Measurements from ENCODE around the gene MPC2. TPM values are rescaled to one million over a fixed set of nuclear protein-coding genes. Genes with fewer than 3 reads are reported as not detected.

Gene MPC2
- total RNA-seq, 1 donor from 2014 or later: 33.7 TPM

- TF ChIP-seq, protein P1, sequence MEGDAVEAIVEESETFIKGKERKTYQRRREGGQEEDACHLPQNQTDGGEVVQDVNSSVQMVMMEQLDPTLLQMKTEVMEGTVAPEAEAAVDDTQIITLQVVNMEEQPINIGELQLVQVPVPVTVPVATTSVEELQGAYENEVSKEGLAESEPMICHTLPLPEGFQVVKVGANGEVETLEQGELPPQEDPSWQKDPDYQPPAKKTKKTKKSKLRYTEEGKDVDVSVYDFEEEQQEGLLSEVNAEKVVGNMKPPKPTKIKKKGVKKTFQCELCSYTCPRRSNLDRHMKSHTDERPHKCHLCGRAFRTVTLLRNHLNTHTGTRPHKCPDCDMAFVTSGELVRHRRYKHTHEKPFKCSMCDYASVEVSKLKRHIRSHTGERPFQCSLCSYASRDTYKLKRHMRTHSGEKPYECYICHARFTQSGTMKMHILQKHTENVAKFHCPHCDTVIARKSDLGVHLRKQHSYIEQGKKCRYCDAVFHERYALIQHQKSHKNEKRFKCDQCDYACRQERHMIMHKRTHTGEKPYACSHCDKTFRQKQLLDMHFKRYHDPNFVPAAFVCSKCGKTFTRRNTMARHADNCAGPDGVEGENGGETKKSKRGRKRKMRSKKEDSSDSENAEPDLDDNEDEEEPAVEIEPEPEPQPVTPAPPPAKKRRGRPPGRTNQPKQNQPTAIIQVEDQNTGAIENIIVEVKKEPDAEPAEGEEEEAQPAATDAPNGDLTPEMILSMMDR (IDR thresholded peaks at IDR 0.05; ENCODE audit: unreplicated experiment): no peak
- Mint-ChIP-seq H3K27ac (ENCODE audit: unreplicated experiment) (no peak overlapping the region), H3K36me3 (ENCODE audit: low read depth, unreplicated experiment) (peaks cover 10% of the 10 kb centered on the region), H3K27me3 (ENCODE audit: unreplicated experiment) (peaks cover under 1% of the 10 kb centered on the region), H3K4me1 (ENCODE audit: unreplicated experiment) (no peaks in the 10 kb centered on the region), H3K9me3 (ENCODE audit: unreplicated experiment) (no peaks in the 10 kb centered on the region), H3K4me3 (ENCODE audit: unreplicated experiment) (peak overlapping the region; percentile 16)
- no peak for DNase-seq (ENCODE audit: low spot score)
Measured at GRCh38 chr1:167977245-167977644, 40.4 kb upstream of the MPC2 start.

- H3K36me3 Mint-ChIP-seq (ENCODE audit: low read depth, unreplicated experiment): peaks cover 10% of the 10 kb centered on the region
- H3K9me3 Mint-ChIP-seq (ENCODE audit: unreplicated experiment): no peaks in the 10 kb centered on the region
- H3K4me1 Mint-ChIP-seq (ENCODE audit: unreplicated experiment): no peaks in the 10 kb centered on the region
- H3K4me3 Mint-ChIP-seq (ENCODE audit: unreplicated experiment): no peak overlapping the region
- H3K27me3 Mint-ChIP-seq (ENCODE audit: unreplicated experiment): no peaks in the 10 kb centered on the region
- TF ChIP-seq, protein P1 (IDR thresholded peaks at IDR 0.05; ENCODE audit: unreplicated experiment): no peak
- DNase-seq (ENCODE audit: low spot score): no peak
- no peak overlapping the region for H3K27ac Mint-ChIP-seq (ENCODE audit: unreplicated experiment)
Measured at GRCh38 chr1:167974698-167975097, 37.8 kb upstream of the MPC2 start.

DNA sequence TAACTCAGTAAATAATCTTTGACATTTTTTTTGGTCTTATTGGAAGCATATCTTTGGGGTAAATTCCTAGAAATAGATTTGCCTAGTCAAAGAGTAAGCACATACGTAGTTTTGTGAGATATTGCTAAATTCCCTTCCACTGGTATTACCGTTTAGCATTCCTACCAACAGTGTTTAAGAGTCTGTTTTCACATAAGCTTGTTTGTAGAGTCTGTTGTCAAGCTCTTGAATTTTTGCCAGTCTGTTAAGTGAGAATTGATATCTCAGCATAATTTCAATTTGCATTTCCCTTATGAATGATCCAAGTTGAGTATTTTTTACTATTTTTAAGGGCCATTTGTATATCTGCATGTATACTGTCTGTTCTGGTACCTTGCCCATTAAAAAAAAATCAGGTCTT lies 37.0 kb upstream of the MPC2 start:
- DNase-seq (ENCODE audit: low spot score): no peak
- TF ChIP-seq, protein P1 (IDR thresholded peaks at IDR 0.05; ENCODE audit: unreplicated experiment): no peak
- no peak overlapping the region for H3K27ac Mint-ChIP-seq (ENCODE audit: unreplicated experiment)
- H3K9me3 Mint-ChIP-seq (ENCODE audit: unreplicated experiment): no peaks in the 10 kb centered on the region
- no peaks in the 10 kb centered on the region for H3K4me1 Mint-ChIP-seq (ENCODE audit: unreplicated experiment)
- no peak overlapping the region for H3K4me3 Mint-ChIP-seq (ENCODE audit: unreplicated experiment)
- H3K36me3 Mint-ChIP-seq (ENCODE audit: low read depth, unreplicated experiment): peaks cover 10% of the 10 kb centered on the region
- no peaks in the 10 kb centered on the region for H3K27me3 Mint-ChIP-seq (ENCODE audit: unreplicated experiment)

DNA sequence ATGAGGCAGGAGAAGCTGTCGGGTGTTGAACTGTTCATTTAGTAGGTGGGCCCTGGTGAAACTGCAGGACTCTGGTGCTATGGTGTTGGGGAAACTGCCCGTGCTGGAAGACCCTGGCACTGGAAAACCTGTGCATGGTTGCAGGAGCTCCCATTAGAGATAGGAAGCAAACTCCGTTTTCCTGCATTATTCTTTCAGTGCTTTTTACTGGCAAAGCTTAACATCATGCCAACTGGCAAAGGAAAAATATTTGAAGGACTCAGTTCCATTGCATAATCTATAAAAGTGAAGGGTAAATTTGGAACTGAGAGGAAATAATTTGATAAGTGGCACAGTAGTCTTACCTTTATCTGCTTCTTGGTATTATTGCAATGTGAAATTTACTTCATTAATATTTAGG lies 31.7 kb upstream of the MPC2 start:
- Mint-ChIP-seq H3K27ac (ENCODE audit: unreplicated experiment) (no peak overlapping the region), H3K4me1 (ENCODE audit: unreplicated experiment) (peaks cover 10% of the 10 kb centered on the region), H3K36me3 (ENCODE audit: low read depth, unreplicated experiment) (no peaks in the 10 kb centered on the region), H3K27me3 (ENCODE audit: unreplicated experiment) (no peaks in the 10 kb centered on the region), H3K9me3 (ENCODE audit: unreplicated experiment) (no peaks in the 10 kb centered on the region), H3K4me3 (ENCODE audit: unreplicated experiment) (no peak overlapping the region)
- TF ChIP-seq, protein P1 (IDR thresholded peaks at IDR 0.05; ENCODE audit: unreplicated experiment): no peak
- no peak for DNase-seq (ENCODE audit: low spot score)

DNA sequence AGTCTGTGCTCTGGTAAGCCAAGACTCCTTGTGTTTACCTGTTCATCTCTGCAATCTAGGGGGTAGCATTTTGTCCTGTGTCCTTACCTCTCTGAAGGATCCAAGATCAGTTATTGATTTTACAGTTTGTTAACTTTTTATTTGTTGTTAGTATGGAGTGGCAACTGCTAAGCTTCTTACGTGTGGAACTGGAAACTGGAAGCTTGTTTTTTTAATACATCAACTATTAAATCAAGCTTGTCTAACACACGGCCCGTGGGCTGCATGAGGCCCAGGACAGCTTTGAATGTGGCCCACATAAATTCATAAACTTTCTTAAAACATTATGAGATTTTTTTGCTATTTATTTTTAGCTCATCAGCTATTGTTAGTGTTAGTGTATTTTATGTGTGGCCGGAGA lies 29.2 kb upstream of the MPC2 start:
- DNase-seq (ENCODE audit: low spot score): no peak
- H3K9me3 Mint-ChIP-seq (ENCODE audit: unreplicated experiment): no peaks in the 10 kb centered on the region
- H3K4me3 Mint-ChIP-seq (ENCODE audit: unreplicated experiment): no peak overlapping the region
- H3K4me1 Mint-ChIP-seq (ENCODE audit: unreplicated experiment): peaks cover 10% of the 10 kb centered on the region
- TF ChIP-seq, protein P1 (IDR thresholded peaks at IDR 0.05; ENCODE audit: unreplicated experiment): no peak
- H3K27ac Mint-ChIP-seq (ENCODE audit: unreplicated experiment): no peak overlapping the region
- no peaks in the 10 kb centered on the region for H3K36me3 Mint-ChIP-seq (ENCODE audit: low read depth, unreplicated experiment)
- no peaks in the 10 kb centered on the region for H3K27me3 Mint-ChIP-seq (ENCODE audit: unreplicated experiment)
